ENCODE measurements around the gene FLACC1. TPM values are rescaled to one million over a fixed set of nuclear protein-coding genes. Genes with fewer than 3 reads are reported as not detected.

Gene FLACC1
- total and polyA plus RNA-seq, 9 of the 15 experiments (the other 6 are each of a cell fraction or from before 2014, with no cell fraction given), result 0.07 to 0.68 (median 0.22) TPM; not detected in 2

DNA sequence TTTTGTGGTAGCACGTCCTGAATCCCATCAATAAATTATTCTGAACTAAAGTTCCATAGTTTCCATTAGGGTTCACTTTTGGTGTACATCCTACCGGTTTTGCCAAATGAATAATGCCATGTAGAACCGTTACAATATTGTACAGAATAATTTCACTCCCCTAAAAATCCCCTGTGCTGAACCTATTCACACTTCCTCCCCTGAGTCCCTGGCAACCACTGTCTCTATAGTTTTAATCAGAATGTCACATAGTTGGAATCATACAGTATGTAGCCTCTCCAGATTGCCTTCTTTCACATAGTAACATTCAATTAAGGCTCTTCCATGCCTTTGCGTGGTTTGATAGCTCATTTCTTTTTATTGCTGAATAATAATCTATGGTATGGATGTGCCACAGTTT lies 106.4 kb downstream of the FLACC1 start:
- ATAC-seq (no peak), DNase-seq (ENCODE audit: extremely low read depth in 1 of 4, low spot score in 3 of 4) (no peak), FAIRE-seq (no peak)
- Histone ChIP-seq H3K27me3 (ENCODE audit: control insufficient read depth in 2 of 2, insufficient read depth in 2 of 2, low read length in 2 of 2) (no peaks in the 10 kb centered on the region), H3K9ac (ENCODE audit: insufficient read depth in 1 of 2, low read depth in 2 of 2, low read length in 2 of 2) (no peak overlapping the region), H3K36me3 (ENCODE audit: control insufficient read depth, insufficient read depth, low read length) (no peaks in the 10 kb centered on the region), H3K4me1 (replicated peaks in 1 of 2; ENCODE audit: control insufficient read depth in 2 of 2, insufficient read depth in 2 of 2, low read length in 2 of 2) (peaks cover 11 to 22% of the 10 kb centered on the region in 2 experiments), H3K9me1 (ENCODE audit: control insufficient read depth, insufficient read depth, low read length) (no peaks in the 10 kb centered on the region), H3K79me2 (ENCODE audit: control insufficient read depth, insufficient read depth, low read length) (no peaks in the 10 kb centered on the region; the same call in 2 of the 3 replicates), H2AFZ (ENCODE audit: low read depth, low read length) (no peak overlapping the region), H3K9me3 (replicated peaks; ENCODE audit: control insufficient read depth, insufficient read depth, low read depth, low read length) (no peaks in the 10 kb centered on the region), H3K4me3 (no peak overlapping the region), H4K20me1 (replicated peaks; ENCODE audit: control insufficient read depth, insufficient read depth, low read length) (no peaks in the 10 kb centered on the region), H3K4me2 (ENCODE audit: insufficient read depth, low read length) (no peak overlapping the region), H3K27ac (ENCODE audit: extremely low read depth, low read depth, low read length) (no peak overlapping the region)
- ChIA-PET POLR2A (no interaction called here), CTCF (ENCODE audit: low intra/inter-chr PET ratio) (no interaction called here)
- intact Hi-C loops (cut with micrococcal nuclease) (no loop called here), in situ Hi-C loops (cut with MboI) (no loop called here)
- 92% methylated on average over 3 of the region's 4 CpGs for WGBS (ENCODE audit: insufficient coverage, low coverage, missing lambda C conversion rate)
- no TSS peak for BruUV-seq (replicated peaks)
- TF ChIP-seq ARHGAP35 (IDR thresholded peaks at IDR 0.05; ENCODE audit: partially characterized antibody) (no peak), SREBF2 (CRISPR knock-in tag; IDR thresholded peaks at IDR 0.05) (no peak), POLR2G (IDR thresholded peaks at IDR 0.05; ENCODE audit: low read depth, low read length) (no peak), MBD2 (IDR thresholded peaks at IDR 0.05; ENCODE audit: borderline replicate concordance, low read depth) (no peak), ZNF785 (CRISPR knock-in tag; IDR thresholded peaks at IDR 0.05) (no peak), MTA1 (IDR thresholded peaks at IDR 0.05; ENCODE audit: borderline replicate concordance) (no peak), HNRNPL (IDR thresholded peaks at IDR 0.05; ENCODE audit: low read depth, low read length) (no peak), ZNF764 (CRISPR knock-in tag; IDR thresholded peaks at IDR 0.05; ENCODE audit: low read depth) (no peak)
- TF ChIP-seq, protein P1, sequence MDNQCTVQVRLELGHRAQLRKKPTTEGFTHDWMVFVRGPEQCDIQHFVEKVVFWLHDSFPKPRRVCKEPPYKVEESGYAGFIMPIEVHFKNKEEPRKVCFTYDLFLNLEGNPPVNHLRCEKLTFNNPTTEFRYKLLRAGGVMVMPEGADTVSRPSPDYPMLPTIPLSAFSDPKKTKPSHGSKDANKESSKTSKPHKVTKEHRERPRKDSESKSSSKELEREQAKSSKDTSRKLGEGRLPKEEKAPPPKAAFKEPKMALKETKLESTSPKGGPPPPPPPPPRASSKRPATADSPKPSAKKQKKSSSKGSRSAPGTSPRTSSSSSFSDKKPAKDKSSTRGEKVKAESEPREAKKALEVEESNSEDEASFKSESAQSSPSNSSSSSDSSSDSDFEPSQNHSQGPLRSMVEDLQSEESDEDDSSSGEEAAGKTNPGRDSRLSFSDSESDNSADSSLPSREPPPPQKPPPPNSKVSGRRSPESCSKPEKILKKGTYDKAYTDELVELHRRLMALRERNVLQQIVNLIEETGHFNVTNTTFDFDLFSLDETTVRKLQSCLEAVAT (IDR thresholded peaks at IDR 0.05), result no peak
